Naive B cell (primary cell): ENCODE data around the gene NARF. TPM values are rescaled to one million over a fixed set of nuclear protein-coding genes. Genes with fewer than 3 reads are reported as not detected.
"Not testable (repeated sequence)": the region's sequence is repeated elsewhere in the genome, so short reads cannot be mapped to it uniquely, and the experiment has no call there.

Experiments used
- ATAC-seq, 2 donors: fragments of 150-1000 bp; cut with Tn5 transposase; 2 replicates each; pipeline ENCODE4 v1.10.0; 2021; ENCODE audit warnings: low read depth in 2 of 2, mild to moderate bottlenecking in 2 of 2, moderate library complexity in 2 of 2
- DNase-seq: peaks from one replicate; pipeline ENCODE4 v3.0.0; 2022
- H3K27ac Mint-ChIP-seq, 6 donors: one replicate each; pipeline ENCODE4 v1.8.0; 2020 to 2022; ENCODE audit warnings: mild to moderate bottlenecking in 6 of 6, mixed read lengths in 6 of 6, moderate library complexity in 5 of 6, inconsistent platforms in 2 of 6
- H3K27me3 Mint-ChIP-seq, 3 donors: one replicate each; pipeline ENCODE4 v1.8.0; 2021 to 2022; ENCODE audit warnings: mixed read lengths in 3 of 3, mild to moderate bottlenecking in 1 of 3
- H3K36me3 Mint-ChIP-seq, 2 donors: one replicate each; pipeline ENCODE4 v1.8.0; 2020 to 2022; ENCODE audit warnings: mixed read lengths in 2 of 2, inconsistent platforms in 1 of 2, mild to moderate bottlenecking in 1 of 2
- H3K4me1 Mint-ChIP-seq, 3 donors: one replicate each; pipeline ENCODE4 v1.8.0; 2020 to 2022; ENCODE audit warnings: mixed read lengths in 3 of 3, inconsistent platforms in 1 of 3, mild to moderate bottlenecking in 1 of 3, moderate library complexity in 1 of 3
- H3K4me3 Mint-ChIP-seq, 8 donors: one replicate each; pipeline ENCODE4 v1.8.0; 2020 to 2022; ENCODE audit warnings: mild to moderate bottlenecking in 8 of 8, mixed read lengths in 8 of 8, moderate library complexity in 8 of 8, inconsistent platforms in 2 of 8
- H3K9me3 Mint-ChIP-seq, 7 donors: one replicate each; pipeline ENCODE4 v1.8.0; 2020 to 2022; ENCODE audit warnings: mixed read lengths in 7 of 7, mild to moderate bottlenecking in 5 of 7, inconsistent platforms in 2 of 7, moderate library complexity in 1 of 7
- polyA plus RNA-seq, 6 donors: library from polyadenylated mRNA; unstranded; fragments of 300-500 nt; fragmentation: Illumina TruSeq; gene quantifications; one replicate each; pipeline ENCODE4 v1.2.3, GENCODE V29; 2021; ENCODE audit warnings: low read depth in 6 of 6

Gene NARF
- polyA plus RNA-seq, 6 donors from 2014 or later = 72.3 to 137 (median 95.0) TPM

- peak overlapping the region; percentile 85 to 95 (median 92) for H3K4me3 Mint-ChIP-seq
- ATAC-seq = peak; percentile 17 to 22
- DNase-seq = no peak
These were observed 1.2 kb upstream of the NARF start for GRCh38 chr17:82457073-82457928.

DNA sequence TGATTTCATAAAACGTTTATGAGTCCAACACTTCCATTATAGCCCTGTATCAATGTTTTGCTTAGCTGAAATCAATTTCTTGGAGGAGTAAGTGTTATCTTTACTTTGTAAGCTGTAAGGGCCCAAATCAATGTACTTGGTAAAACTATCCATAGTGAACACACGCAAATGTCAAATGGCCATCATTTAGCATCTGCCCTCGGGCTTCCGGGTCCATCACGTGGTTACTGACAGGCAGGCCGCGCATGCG, 687 bp upstream of the NARF start:
- peaks cover 30 to 37% (median 35%) of the 10 kb centered on the region in 3 donors for H3K4me1 Mint-ChIP-seq
- DNase-seq (no peak), ATAC-seq (no peak)

More at GRCh38 chr17:82457073-82457928, 1.2 kb upstream of the NARF start:
- Mint-ChIP-seq H3K9me3 (no peaks in the 10 kb centered on the region), H3K36me3 (peaks cover 2 to 4% of the 10 kb centered on the region in 2 donors), H3K27ac (peak overlapping the region; percentile 98 to 99 (median 99)), H3K27me3 (no peaks in the 10 kb centered on the region), H3K4me1 (peaks cover 25 to 31% (median 30%) of the 10 kb centered on the region in 3 donors)

GRCh38 chr17:82458885-82459424, 414 bp downstream of the NARF start:
- Mint-ChIP-seq H3K36me3 (peaks cover 5 to 11% of the 10 kb centered on the region in 2 donors), H3K27ac (peak overlapping the region; percentile 90 to 99 (median 96))
- ATAC-seq = no peak

More for the DNA sequence above, 687 bp upstream of the NARF start:
- Mint-ChIP-seq H3K36me3 (peaks cover 5 to 9% of the 10 kb centered on the region in 2 donors), H3K27ac (peak overlapping the region; percentile 98 to 99 (median 99)), H3K27me3 (no peaks in the 10 kb centered on the region), H3K4me3 (peak overlapping the region; percentile 85 to 95 (median 92)), H3K9me3 (no peaks in the 10 kb centered on the region)

DNA sequence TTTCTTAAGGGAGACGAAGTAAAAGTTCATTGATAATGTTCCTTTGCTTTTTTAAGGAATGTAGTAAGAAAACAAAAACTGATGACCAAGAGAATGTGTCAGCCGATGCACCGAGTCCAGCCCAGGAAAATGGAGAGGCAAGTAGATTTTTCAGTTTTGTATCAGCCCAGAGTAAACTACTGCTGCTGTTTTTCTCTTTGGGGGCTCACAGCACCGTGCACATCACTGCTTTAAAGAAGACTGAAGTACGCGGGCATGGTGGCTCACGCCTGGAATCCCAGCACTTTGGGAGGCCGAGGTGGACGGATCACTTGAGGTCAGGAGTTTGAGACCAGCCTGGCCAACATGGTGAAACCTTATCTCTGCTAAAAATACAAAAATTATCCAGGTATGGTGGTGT, 1.4 kb downstream of the NARF start:
- DNase-seq, H3K9me3 Mint-ChIP-seq, H3K27me3 Mint-ChIP-seq, ATAC-seq: not testable (repeated sequence)
- peak overlapping the region in 5 of 8 donors; percentile 31 to 95 (median 90) for H3K4me3 Mint-ChIP-seq
- H3K27ac Mint-ChIP-seq = peak overlapping the region in 1 of 6 donors; percentile 99
- peaks cover 35 to 41% (median 39%) of the 10 kb centered on the region in 3 donors for H3K4me1 Mint-ChIP-seq
- peaks cover 5 to 21% of the 10 kb centered on the region in 2 donors for H3K36me3 Mint-ChIP-seq

More at GRCh38 chr17:82458885-82459424, 414 bp downstream of the NARF start:
- no peak for DNase-seq
- peaks cover 35 to 39% (median 37%) of the 10 kb centered on the region in 3 donors for H3K4me1 Mint-ChIP-seq
- H3K9me3 Mint-ChIP-seq = no peaks in the 10 kb centered on the region
- peak overlapping the region; percentile 88 to 95 (median 92) for H3K4me3 Mint-ChIP-seq
- H3K27me3 Mint-ChIP-seq = no peaks in the 10 kb centered on the region

DNA sequence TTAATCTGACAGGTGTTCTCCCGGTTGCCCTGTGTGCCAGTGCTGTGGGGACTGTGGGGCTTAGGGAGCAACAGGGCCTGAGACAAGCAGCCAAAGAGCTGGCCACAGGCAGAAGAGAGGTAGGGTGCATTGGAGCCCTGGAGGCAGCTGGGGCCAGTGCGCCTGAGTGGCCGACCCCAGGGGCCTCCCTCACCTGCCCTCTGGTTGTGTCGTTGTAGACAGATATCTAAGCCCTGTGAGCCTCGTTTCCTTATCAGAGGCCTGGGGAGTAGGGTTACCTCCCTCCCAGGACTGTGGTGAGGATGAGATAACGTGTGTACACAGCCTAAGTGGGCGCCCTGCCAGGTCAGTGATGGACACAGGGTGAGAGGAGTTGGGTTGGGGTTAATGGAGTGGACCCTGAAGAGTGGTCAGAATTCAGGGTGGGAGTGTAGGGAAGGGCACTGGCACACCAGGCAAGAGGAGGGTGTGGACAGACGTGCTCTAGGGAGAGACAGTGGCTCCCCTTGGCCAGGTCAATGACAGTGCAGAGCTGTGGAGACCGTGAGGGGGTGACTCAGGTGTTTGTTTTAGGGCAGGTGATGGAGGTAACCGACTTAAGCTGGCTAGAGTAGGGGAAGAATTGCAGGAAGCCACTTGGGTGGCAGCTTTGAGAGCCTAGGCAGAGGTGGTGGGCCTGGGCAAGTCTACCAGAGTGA, 3.4 kb downstream of the NARF start:
- H3K4me3 Mint-ChIP-seq = peak overlapping the region in 1 of 8 donors; percentile 76
- no peak for ATAC-seq

GRCh38 chr17:82463391-82463790, 4.8 kb downstream of the NARF start:
- Mint-ChIP-seq H3K9me3 (no peaks in the 10 kb centered on the region), H3K27ac (peak overlapping the region in 4 of 6 donors; percentile 24 to 75 (median 54)), H3K36me3 (peaks cover 13 to 24% of the 10 kb centered on the region in 2 donors), H3K4me3 (peak overlapping the region in 3 of 8 donors; percentile 31 to 76 (median 41)), H3K4me1 (peaks cover 24 to 30% (median 27%) of the 10 kb centered on the region in 3 donors), H3K27me3 (no peaks in the 10 kb centered on the region)
- ATAC-seq = no peak
- no peak for DNase-seq

More for the DNA sequence above, 3.4 kb downstream of the NARF start:
- DNase-seq = no peak
- peaks cover 12 to 24% of the 10 kb centered on the region in 2 donors for H3K36me3 Mint-ChIP-seq
- H3K4me1 Mint-ChIP-seq = peaks cover 34 to 41% (median 38%) of the 10 kb centered on the region in 3 donors
- peak overlapping the region in 3 of 6 donors; percentile 22 to 60 (median 50) for H3K27ac Mint-ChIP-seq
- no peaks in the 10 kb centered on the region for H3K9me3 Mint-ChIP-seq
- H3K27me3 Mint-ChIP-seq = no peaks in the 10 kb centered on the region

DNA sequence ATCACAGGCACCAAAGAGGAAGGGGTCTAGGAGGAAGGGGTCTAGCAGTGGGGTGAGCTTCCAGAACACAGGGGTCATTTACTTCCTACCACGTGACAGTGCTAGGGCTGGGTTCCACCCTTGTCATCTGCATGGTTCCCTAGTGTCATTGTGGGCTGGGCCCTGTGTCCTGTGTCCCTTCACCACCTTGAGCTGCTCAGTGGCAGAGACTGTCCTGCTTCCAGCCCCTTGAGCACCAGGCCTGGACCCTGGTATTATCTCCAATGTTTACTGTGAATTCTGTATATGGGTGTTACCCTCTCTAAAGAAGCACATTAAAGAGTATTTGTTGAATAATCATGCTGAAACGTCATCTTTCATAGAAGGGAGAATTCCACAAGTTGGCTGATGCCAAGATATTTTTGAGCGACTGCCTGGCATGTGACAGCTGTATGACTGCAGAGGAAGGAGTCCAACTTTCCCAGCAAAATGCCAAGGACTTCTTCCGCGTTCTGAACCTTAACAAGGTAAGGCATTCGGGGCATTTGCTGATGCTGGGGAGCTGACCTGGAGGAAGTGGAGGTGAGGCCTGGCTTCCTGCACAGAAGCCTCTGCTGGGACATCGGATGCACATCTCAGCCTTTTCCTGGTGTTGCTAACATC, 5.5 kb downstream of the NARF start:
- ATAC-seq (no peak), DNase-seq (no peak)
- Mint-ChIP-seq H3K4me3 (peak overlapping the region in 2 of 8 donors; percentile 41 to 76), H3K9me3 (no peaks in the 10 kb centered on the region), H3K4me1 (peaks cover 22 to 28% (median 27%) of the 10 kb centered on the region in 3 donors), H3K36me3 (peaks cover 20 to 31% of the 10 kb centered on the region in 2 donors), H3K27me3 (no peaks in the 10 kb centered on the region), H3K27ac (peak overlapping the region in 1 of 6 donors; percentile 6)

GRCh38 chr17:82464567-82464929, 6.0 kb downstream of the NARF start:
- H3K27me3 Mint-ChIP-seq = no peaks in the 10 kb centered on the region
- H3K27ac Mint-ChIP-seq = peak overlapping the region in 1 of 6 donors; percentile 82
- no peaks in the 10 kb centered on the region for H3K9me3 Mint-ChIP-seq
- peaks cover 23 to 34% of the 10 kb centered on the region in 2 donors for H3K36me3 Mint-ChIP-seq
- H3K4me1 Mint-ChIP-seq = peaks cover 17 to 23% (median 23%) of the 10 kb centered on the region in 3 donors
- ATAC-seq (no peak), DNase-seq (no peak)
- H3K4me3 Mint-ChIP-seq = no peak overlapping the region

DNA sequence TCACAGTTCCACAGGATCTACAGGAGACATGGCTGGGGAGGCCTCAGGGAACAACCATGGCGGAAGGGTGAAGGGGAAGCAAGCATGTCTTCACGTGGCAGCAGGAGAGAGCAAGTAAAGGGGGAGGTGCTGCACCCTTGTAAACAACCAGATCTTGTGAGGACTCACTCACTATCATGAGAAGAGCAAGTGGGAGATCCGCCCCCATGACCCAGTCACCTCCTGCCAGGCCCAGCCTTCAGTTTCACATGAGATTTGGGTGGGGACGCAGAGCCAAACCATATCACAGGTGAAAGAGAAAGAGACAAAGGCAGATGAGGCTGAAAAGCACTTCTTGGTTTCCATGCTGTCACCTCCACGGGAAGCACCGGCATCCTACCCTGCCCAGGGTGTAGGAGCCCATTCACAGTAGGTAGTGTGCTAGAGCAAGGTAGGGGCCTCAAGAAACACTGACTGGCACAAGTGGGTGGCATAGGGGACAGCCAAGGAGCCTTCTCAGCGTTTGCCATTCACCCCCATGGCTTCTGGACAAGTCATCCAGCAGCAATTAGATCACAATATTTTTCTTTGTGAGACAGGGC, 6.6 kb downstream of the NARF start:
- peaks cover 23 to 34% of the 10 kb centered on the region in 2 donors for H3K36me3 Mint-ChIP-seq
- H3K27ac Mint-ChIP-seq = peak overlapping the region in 1 of 6 donors; percentile 82
- no peak for DNase-seq
- no peak for ATAC-seq
- no peaks in the 10 kb centered on the region for H3K27me3 Mint-ChIP-seq
- peaks cover 17 to 22% (median 20%) of the 10 kb centered on the region in 3 donors for H3K4me1 Mint-ChIP-seq
- H3K9me3 Mint-ChIP-seq = no peaks in the 10 kb centered on the region
- no peak overlapping the region for H3K4me3 Mint-ChIP-seq

DNA sequence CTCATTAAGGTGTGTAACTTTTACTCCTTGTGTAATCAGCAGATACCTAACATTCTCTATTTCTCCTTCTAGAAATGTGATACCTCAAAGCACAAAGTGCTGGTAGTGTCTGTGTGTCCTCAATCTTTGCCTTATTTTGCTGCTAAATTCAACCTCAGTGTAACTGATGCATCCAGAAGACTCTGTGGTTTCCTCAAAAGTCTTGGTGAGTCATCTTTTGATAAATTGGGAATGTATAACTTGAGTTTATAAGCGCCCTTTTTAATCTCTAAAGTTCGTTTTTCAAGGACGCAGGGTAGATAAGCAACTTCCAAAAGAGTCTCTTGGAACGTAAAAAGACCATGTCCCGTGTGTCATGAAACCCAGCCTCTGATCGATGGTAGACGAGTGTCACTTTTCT, 10.2 kb downstream of the NARF start:
- Mint-ChIP-seq H3K27me3 (no peaks in the 10 kb centered on the region), H3K9me3 (no peaks in the 10 kb centered on the region), H3K4me3 (no peak overlapping the region), H3K4me1 (peaks cover 0 to 5% (median 4%) of the 10 kb centered on the region in 3 donors), H3K36me3 (peaks cover 19 to 30% of the 10 kb centered on the region in 2 donors), H3K27ac (no peak overlapping the region)
- no peak for DNase-seq
- no peak for ATAC-seq

GRCh38 chr17:82470065-82470464, 11.5 kb downstream of the NARF start:
- no peak for DNase-seq
- H3K36me3 Mint-ChIP-seq = peaks cover 18 to 19% of the 10 kb centered on the region in 2 donors
- no peaks in the 10 kb centered on the region for H3K27me3 Mint-ChIP-seq
- H3K27ac Mint-ChIP-seq = no peak overlapping the region
- H3K4me1 Mint-ChIP-seq = peaks cover 0 to 4% (median under 1%) of the 10 kb centered on the region in 3 donors
- ATAC-seq = no peak
- H3K9me3 Mint-ChIP-seq = no peaks in the 10 kb centered on the region
- H3K4me3 Mint-ChIP-seq = no peak overlapping the region

DNA sequence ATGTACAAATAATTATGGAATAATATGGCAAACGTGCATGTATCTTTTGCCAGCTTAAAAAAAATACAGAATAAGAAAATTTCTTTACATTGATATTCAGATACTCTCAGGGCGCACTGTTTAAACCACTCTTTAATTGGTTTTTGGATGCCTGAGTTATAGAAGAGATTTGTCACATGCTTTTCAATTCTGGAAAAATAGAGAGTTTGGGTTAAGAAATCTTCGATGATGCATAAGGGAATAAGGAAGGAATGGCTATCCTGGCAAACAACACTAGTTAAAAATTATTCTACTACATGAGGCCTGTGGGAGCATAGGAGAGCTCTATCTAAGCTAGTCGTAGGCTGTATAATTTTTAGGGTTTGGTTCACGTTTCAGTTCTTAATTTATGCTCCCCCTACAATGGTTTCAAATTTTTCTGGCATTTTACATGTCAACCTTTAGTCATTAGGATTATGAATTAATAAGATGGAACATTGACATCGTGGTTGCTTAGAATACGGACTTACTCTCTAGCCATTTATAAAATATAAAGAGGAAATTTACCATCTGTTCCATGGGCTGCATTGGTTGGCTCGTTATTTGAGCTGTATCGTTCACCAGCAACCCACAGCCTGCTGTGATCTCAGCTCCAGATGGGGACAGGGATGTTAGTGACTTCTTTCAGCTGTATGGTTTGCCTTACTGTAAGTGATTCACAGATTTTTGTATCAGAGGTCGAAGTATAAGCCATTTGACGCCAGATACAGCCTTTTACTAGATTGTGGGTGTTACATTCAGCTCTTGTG, 15.9 kb downstream of the NARF start:
- ATAC-seq = no peak
- no peak for DNase-seq
- Mint-ChIP-seq H3K27me3 (no peaks in the 10 kb centered on the region), H3K4me1 (peaks cover 0 to 4% (median 0%) of the 10 kb centered on the region in 3 donors), H3K27ac (no peak overlapping the region), H3K4me3 (no peak overlapping the region), H3K9me3 (no peaks in the 10 kb centered on the region), H3K36me3 (peaks cover 6 to 7% of the 10 kb centered on the region in 2 donors)
